ENCODE results near the gene FKBP5. TPM values are rescaled to one million over a fixed set of nuclear protein-coding genes. Genes with fewer than 3 reads are reported as not detected.
A peak's percentile ranks its signal among the peaks of the same experiment; 100 is the strongest.

FKBP5 gene
- total and polyA plus RNA-seq, 2 of the 4 experiments (the other 2 are of a cell fraction), result 6.8 to 7.0 TPM

DNA sequence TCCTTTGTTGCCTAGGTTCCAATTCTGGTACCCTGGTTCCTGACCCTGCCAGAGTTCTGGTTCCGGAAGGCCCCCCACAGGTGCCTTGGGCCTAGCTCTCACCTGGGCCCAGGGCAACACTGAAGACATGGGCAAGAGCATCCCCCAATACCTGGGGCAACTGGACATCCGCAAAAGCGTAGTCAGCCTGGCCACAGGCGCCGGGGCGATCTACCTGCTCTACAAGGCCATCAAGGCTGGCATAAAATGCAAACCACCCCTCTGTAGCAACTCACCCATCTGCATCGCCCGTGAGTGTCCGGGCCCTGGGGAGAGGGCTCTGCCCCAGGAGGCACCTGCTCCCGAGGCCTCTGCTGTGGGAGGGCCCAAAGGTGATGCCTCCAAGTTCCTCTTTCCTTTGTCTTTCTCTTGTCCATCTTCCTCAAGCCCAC is 48.3 kb upstream of the FKBP5 start, which contains the start of gene ARMC12:
TSS of gene ARMC12 (plus strand) at position 51 of the 431 bp plus-strand sequence. CDS start at position 128, 77 bp downstream.
- H3K4me1 ChIP-seq (ENCODE audit: control insufficient read depth, insufficient read depth, low read length), result no peaks in the 10 kb centered on the region
- no peak for DNase-seq
- H3K23ac ChIP-seq (ENCODE audit: low read depth, low read length), result no peak within 1 kb of the TSS
- H2AFZ ChIP-seq (replicated peaks; ENCODE audit: low read length, poor library complexity), result peak within 1 kb of the TSS; percentile 67
- no peak within 1 kb of the TSS for H3K14ac ChIP-seq (replicated peaks; ENCODE audit: low read depth, low read length)
- H2AK5ac ChIP-seq (ENCODE audit: low read depth, low read length), result no peak within 1 kb of the TSS; the same call in 1 of the 2 replicates
- no peaks in the 10 kb centered on the region for H4K20me1 ChIP-seq (ENCODE audit: insufficient read depth, low read length)
- peaks cover 2% of the 10 kb centered on the region; the same call in 1 of the 2 replicates for H3K9me1 ChIP-seq (ENCODE audit: insufficient read depth, low read length)
- no peak within 1 kb of the TSS for H3K4me2 ChIP-seq (ENCODE audit: low read depth, low read length)
- no peaks in the 10 kb centered on the region for H3K36me3 ChIP-seq (ENCODE audit: control insufficient read depth, insufficient read depth, low read length)
- no peak within 1 kb of the TSS for H2BK15ac ChIP-seq (ENCODE audit: low read depth, low read length)
- dilution Hi-C loops (cut with HindIII; ENCODE audit: low sequenced_read_pairs, unreplicated experiment) (no loop called here), intact Hi-C loops (cut with micrococcal nuclease) (loop anchor here (1.0 to 2.0 kb wide), 4 partner anchors 52 to 358 kb away; no protein-coding TSS in a partner anchor), in situ Hi-C loops (cut with MboI; ENCODE audit: low sequenced_read_pairs) (loop anchor here (5.0 to 25.0 kb wide), 3 partner anchors 155 to 425 kb away; no protein-coding TSS in a partner anchor)
- TF ChIP-seq CEBPB (IDR thresholded peaks at IDR 0.05; ENCODE audit: low read depth, low read length), result no peak
- no peak for TF ChIP-seq RCOR1 (IDR thresholded peaks at IDR 0.05; ENCODE audit: insufficient replicate concordance, low read length)
- TF ChIP-seq CHD1 (IDR thresholded peaks at IDR 0.05; ENCODE audit: low read depth, low read length), result no peak
- TF ChIP-seq MAZ (IDR thresholded peaks at IDR 0.05; ENCODE audit: borderline replicate concordance, low read depth, low read length), result no peak
- no peak for TF ChIP-seq MAFK (IDR thresholded peaks at IDR 0.05; ENCODE audit: low read depth, low read length)
- no peak for TF ChIP-seq NFE2L2 (IDR thresholded peaks at IDR 0.05; ENCODE audit: low read depth, low read length)
- no peak for TF ChIP-seq MXI1 (IDR thresholded peaks at IDR 0.05; ENCODE audit: borderline replicate concordance, low read depth, low read length)
- no peak for TF ChIP-seq RFX5 (IDR thresholded peaks at IDR 0.05; ENCODE audit: low read depth, low read length)
- no peak within 1 kb of the TSS for H2BK120ac ChIP-seq (ENCODE audit: low read depth, low read length)
- no peak within 1 kb of the TSS for H3K18ac ChIP-seq (ENCODE audit: low read depth, low read length)
- POLR2A ChIA-PET (ENCODE audit: unreplicated experiment), result no interaction called here
- ATAC-seq (ENCODE audit: low read depth), result no peak
- H3K27me3 ChIP-seq (ENCODE audit: control insufficient read depth, insufficient read depth, low read length), result no peaks in the 10 kb centered on the region; the same call in 1 of the 2 replicates
- 100% methylated on average over 1 of the region's 10 CpGs; no CpG with 5 or more reads in 1 of the 2 experiments for WGBS, 2 experiments (ENCODE audit: extremely low coverage in 2 of 2, insufficient read length in 1 of 2)
- H3K4me3 ChIP-seq (ENCODE audit: insufficient read depth, low read depth, low read length), result no peak within 1 kb of the TSS
- no peak within 1 kb of the TSS; the same call in 1 of the 2 replicates for H3K56ac ChIP-seq (ENCODE audit: extremely low read depth, insufficient read depth, low read length)
- BruUV-seq (replicated peaks), result no TSS peak
- no peaks in the 10 kb centered on the region for H3K79me1 ChIP-seq (ENCODE audit: low read depth in 1 of 2, low read length in 2 of 2)
- no peak within 1 kb of the TSS for H3K27ac ChIP-seq (ENCODE audit: insufficient read depth, low read length)
- H2AK9ac ChIP-seq (replicated peaks; ENCODE audit: low read depth, low read length, poor library complexity), result peak within 1 kb of the TSS; percentile 55
- H3K9ac ChIP-seq (ENCODE audit: low read depth, low read length), result no peak within 1 kb of the TSS
- no peak within 1 kb of the TSS for H3K4ac ChIP-seq (ENCODE audit: low read depth, low read length)
- no peak within 1 kb of the TSS; the same call in 1 of the 2 replicates for H4K91ac ChIP-seq (ENCODE audit: insufficient read depth, low read depth, low read length)
- no peak within 1 kb of the TSS for H2BK5ac ChIP-seq (ENCODE audit: low read depth, low read length, poor library complexity, severe bottlenecking)
- no peaks in the 10 kb centered on the region for H3K9me3 ChIP-seq (ENCODE audit: control insufficient read depth, insufficient read depth, low read length)
- no peak within 1 kb of the TSS for H4K8ac ChIP-seq (ENCODE audit: low read depth in 2 of 2, low read length in 2 of 2)
- peak within 1 kb of the TSS; percentile 40; the same call in 1 of the 2 replicates for H2BK20ac ChIP-seq (ENCODE audit: low read depth, low read length)
- CTCF ChIA-PET, result interaction anchor here (0.5 to 2.1 kb wide), 17 partner anchors 26 to 220 kb away, joined by 3 to 12 read pairs (median 4); no protein-coding TSS in a partner anchor
- no peak within 1 kb of the TSS for H4K5ac ChIP-seq (ENCODE audit: low read depth, low read length)
